DMS114 treated with DMSO at 0.1 percent for 48 hours (cell line): ENCODE measurements around the gene VCL.
"Not testable (repeated sequence)": the region's sequence is repeated elsewhere in the genome, so short reads cannot be mapped to it uniquely, and the experiment has no call there.

Experiments
- DNase-seq: peaks from one replicate; lab custom pipeline; 2025; ENCODE audit not compliant: unreplicated experiment; lab: John Stamatoyannopoulos, UW

The VCL gene

DNA sequence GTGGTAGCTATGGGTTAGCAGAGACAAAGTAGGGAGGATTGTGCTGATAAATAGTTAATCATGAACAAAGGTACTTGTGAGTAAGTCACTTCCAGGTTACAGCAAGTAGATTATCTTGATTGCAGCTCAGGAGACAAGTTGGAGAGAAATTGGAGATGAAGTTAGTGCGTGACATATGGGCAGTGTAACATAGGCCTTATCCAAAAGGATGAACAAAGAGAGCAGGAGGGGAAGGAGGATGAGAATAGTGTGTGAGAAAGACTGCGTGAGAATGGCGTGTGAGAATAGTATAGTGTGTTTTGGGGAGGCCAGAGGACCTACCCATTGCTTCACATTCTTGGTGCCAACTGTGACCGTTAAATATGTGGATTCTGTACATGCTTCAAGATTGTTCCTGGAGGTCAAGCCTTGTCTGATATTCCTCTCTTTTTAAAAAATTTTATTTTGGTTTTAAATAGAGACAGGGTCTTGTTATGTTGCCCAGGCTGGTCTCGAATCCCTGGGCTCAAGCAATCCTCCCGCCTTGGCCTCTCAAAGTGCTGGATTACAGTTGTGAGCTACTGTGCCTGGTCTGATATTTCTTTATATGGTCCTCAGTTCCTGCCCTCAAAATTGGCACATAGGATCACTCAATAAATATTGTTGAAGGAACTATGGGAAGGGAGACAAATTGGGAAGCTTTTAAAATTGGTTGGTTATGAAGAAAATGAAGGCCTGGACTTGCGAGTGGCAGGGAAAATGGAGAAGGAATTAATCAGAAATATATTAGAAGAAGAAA is 3.2 kb downstream of the VCL start:
- DNase-seq, result no peak

DNA sequence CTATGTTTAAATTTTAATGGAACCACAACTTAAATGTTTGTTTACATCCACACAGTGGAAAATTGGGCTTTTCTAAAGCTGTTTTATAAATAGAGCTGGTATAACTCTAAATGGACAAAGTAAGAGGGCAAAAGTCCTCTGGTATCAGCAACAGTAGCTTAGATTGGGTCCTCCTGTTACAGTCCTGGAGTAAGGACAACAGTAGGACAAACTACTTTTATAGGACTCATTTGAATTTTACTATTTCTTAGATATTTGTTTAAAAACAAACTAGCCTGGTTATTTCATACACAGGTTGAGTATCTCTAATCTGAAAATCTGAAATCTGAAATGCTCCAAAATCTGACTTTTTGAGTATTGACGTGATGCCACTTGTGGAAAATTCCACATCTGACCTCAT is 8.4 kb downstream of the VCL start:
- DNase-seq, result no peak

GRCh38 chr10:74008212-74008731 is 10.4 kb downstream of the VCL start:
- no peak for DNase-seq

- DNase-seq, result no peak
These were observed 13.1 kb downstream of the VCL start for GRCh38 chr10:74011017-74011416.

DNA sequence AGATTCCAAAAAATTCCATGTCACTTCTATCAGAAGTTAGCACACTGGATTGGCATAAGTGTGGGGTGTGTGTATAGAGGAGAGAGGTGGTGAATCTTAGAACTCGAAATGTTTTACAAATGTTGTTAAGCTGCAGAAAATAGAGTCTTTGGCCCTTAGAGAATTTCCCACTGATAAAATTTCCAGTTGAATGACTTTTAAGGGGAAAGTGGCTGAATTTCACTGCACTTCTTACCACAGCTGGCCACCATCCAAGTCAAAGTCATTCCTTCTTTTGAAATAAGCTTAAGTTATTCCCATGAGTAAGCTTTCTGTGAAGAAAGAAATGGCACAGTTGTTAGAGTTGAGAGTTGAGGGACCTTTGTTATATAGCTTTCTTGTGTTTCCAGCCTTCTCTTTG is 13.9 kb downstream of the VCL start:
- no peak for DNase-seq

DNA sequence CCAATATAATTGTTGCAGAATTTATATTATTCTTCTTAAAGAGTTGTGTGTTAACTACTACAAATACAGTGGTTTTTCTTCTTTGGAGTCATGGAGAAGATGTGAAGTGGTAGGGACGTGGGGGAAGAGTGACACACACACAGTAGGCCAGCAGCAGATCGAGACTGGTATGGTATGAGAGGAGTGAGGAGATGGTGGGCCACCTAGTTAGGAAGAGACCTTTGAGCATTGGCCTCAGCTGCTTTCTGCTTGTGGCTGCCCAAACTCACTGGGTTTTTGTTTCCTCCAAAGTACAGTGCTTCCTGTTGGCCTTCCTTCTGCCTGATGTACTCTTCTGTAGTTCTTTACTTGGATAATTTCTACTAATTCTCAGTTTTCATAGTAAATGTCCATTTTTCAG is 14.6 kb downstream of the VCL start:
- no peak for DNase-seq

DNA sequence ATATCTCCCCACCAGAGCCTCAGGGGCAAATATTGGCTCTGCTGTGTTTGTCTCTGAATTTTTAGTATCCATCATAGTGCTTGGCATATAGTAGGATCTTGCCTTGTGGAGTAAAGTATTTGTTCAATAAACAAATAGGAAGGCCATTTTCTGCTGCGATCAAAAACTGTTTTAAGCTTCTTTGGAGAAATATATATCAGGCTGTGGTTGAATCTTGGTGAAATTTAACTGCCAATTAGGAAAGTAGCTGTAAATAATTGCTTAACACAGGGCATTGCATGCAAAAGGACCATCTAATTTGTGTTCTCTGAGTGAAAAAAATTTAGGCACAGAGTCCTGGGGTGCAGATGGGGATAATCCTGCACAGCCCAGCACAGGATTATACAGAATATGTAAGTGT is 15.1 kb downstream of the VCL start:
- no peak for DNase-seq

DNA sequence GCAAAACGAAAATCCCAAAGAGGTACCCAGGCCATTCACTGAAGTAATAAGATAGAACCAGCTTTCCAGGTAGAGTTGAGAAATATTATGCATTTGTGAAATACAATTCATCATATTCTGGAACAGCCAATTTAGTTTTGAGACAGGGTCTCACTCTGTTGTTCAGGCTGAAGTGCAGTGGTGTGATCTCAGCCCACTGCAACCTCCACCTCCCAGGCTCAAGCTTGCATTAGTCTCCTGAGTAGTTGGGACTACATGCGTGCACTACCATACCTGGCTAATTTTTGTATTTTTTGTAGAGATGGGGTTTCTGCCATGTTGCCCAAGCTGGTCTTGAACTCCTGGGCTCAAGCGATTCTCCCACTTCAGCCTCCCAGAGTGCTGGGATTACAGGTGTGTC is 16.7 kb downstream of the VCL start:
- not testable (repeated sequence) for DNase-seq

DNA sequence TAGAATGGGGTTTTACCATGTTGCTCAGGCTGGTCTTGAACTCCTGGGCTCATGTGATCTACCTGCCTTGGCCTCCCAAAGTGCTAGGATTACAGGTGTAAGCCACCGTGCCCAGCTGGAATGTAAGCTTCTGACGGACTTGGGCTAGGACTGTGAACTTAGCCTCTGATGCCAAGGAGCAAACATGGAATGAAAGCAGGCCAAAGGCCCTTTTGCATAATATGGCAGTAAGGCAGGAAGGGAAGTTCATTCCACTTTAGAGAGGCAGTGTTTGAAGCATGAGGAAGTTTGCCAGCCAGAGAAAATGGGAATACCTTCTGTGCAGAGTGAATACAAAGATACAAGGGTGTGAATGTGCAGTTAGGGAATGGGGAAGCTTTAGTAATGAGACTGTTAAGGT is 20.3 kb downstream of the VCL start:
- no peak for DNase-seq

DNA sequence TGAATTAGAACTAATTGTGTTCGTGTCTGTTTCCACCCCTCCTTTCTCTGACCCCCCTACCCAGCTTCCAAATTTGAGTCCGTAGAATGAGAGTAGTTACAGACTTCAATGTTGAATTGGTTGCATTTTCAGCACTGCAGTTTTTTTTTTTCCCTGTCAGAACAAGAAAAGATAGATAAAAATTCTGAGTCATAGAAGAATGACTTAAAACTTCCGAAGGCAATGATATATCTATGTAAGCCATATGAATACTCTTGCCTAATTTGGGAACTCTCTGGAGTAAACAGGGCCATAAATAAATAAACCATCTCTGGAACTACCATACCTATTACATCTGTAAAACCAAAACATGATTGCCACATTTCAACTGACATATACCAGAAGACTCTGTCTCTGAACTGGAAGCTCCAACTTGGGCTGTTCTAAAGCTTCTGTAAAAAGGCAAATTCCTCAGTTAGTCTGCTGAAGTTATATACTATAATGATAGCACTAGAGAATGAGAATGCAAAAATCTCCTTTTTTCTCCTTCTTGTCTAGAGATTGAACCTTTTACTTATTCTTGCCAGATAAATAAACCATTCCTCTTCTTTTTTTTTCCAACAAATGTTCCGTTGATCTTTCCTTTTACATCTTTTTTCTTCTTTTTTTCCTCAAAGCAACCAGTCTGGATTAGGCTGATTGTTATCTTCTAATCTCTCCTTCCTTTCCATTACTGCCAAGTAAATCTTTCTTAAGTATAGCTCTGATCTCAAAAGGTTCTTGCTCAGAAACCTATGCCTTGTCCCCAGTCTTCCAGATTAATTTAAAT is 23.5 kb downstream of the VCL start:
- no peak for DNase-seq

GRCh38 chr10:74022926-74023629 is 25.2 kb downstream of the VCL start:
- DNase-seq, result no peak

DNA sequence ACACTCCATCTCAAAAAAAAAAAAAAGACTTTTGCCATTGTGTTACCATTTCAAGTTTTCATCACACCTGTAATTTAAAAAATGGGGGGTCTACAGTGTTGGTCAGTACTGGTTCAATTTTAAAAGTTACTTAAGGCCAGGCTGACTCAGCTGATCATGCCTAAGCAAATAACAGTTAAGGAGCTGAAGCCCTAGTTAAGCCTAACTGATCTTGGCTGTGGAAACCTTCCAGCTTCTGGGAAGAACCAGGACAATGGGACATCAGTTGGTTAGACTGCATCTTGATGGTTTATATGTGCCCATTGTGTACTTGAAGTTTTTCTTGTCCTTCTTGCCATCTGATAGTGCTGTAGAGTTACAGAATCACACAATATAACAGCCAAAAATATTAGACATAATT is 26.7 kb downstream of the VCL start:
- DNase-seq, result no peak

DNA sequence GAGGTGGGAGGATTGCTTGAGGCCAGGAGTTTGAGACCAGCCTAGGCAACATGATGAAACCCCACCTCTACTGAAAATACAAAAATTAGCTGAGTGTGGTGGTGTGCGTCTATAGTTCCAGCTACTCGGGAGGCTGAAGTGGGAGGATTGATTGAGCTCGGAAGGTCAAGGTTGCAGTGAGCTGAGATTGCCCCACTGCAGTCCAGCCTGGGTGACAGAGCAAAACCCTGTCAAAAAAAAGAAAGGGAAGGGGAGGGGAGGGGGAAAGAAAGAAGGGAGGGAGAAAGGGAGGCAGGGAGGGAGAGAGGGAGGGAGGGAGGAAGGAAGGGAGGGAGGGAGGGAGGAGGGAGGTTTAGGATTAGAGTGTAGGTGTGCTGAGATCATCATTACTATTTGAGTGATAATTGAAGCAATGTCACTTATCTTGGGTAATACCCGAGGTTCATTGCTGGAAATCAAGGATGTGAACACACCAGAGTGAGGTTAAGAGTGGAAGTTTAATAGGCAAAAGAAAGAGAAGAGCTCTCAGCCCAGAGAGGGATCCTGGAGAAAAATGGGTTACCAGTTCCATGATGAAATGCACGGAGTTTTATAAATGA is 27.6 kb downstream of the VCL start:
- DNase-seq, result no peak

GRCh38 chr10:74026428-74027015 is 28.6 kb downstream of the VCL start:
- DNase-seq, result no peak

GRCh38 chr10:74027702-74028101 is 29.8 kb downstream of the VCL start:
- DNase-seq, result no peak

DNA sequence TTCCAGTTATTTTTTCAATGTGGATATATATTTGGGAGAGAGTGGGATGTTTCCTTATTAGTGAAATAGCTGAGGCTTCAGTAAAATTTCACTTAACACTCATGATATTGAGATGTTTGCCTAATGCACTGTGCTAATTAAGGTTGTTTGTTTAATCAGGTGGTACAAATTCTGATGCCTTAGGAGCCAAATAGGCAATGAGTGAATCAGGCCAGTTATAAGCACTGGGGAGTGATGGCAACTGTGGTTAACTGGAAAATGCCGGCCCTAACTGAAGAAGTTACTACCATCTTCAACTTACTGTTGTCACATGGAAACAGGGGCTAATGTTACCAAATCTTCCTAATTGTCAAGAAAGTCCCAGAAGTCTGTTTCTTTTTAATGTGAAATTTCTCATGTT is 32.0 kb downstream of the VCL start:
- no peak for DNase-seq

DNA sequence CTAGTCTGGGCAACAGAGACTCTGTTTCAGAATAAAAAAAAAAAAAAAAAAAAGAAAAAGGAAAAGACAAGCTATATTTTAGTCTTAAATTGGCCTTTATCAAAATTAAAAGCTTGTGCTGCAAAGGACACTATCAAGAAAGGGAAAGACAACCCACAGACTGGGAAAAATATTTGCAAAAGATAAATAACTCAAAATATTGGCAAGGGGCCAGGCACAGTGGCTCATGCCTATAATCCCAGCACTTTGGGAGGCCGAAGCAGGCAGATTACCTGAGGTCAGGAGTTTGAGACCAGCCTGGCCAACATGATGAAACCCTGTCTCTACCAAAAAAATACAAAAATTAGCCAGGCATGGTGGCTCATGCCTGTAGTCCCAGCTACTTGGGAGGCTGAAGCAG is 34.3 kb downstream of the VCL start:
- not testable (repeated sequence) for DNase-seq

DNA sequence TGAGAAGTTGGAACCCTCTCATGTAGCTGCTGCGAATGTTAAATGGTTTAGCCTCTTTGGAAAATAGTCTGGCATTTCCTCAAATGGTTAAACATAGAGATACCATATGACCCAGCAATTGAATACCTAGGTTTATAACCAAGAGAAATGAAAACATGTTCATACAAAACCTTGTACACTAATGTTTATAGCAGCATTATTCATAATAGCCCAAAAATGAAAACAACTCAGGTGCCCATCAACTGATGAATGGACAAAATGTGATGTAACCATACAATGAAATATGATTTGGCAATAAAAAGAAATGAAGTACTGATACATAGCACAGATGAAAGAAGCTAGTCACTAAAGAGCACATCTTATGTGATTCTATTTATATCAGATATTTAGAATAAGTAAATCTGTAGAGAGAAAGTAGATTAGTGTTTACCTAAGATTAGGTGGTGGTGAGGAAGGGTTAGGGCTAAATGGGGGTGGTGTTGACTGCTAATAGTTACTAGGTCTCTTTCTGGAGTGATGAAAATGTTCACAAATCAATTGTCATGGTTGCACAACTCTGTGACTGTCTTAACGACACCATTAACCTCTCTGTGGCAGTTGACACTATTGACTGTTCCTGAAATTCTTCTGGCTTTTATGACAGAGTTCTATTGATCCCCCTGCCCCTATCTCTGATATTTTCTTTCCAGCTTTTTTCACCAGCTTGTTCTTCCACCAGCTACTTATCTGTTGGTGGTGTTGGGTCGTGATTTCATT is 35.2 kb downstream of the VCL start:
- no peak for DNase-seq

GRCh38 chr10:74033702-74034101 is 35.8 kb downstream of the VCL start:
- DNase-seq, result no peak

- no peak for DNase-seq
These were observed 36.4 kb downstream of the VCL start for GRCh38 chr10:74034301-74034700.
